Measurements from ENCODE around the gene NCDN. TPM values are rescaled to one million over a fixed set of nuclear protein-coding genes. Genes with fewer than 3 reads are reported as not detected.

The NCDN gene, protein sequence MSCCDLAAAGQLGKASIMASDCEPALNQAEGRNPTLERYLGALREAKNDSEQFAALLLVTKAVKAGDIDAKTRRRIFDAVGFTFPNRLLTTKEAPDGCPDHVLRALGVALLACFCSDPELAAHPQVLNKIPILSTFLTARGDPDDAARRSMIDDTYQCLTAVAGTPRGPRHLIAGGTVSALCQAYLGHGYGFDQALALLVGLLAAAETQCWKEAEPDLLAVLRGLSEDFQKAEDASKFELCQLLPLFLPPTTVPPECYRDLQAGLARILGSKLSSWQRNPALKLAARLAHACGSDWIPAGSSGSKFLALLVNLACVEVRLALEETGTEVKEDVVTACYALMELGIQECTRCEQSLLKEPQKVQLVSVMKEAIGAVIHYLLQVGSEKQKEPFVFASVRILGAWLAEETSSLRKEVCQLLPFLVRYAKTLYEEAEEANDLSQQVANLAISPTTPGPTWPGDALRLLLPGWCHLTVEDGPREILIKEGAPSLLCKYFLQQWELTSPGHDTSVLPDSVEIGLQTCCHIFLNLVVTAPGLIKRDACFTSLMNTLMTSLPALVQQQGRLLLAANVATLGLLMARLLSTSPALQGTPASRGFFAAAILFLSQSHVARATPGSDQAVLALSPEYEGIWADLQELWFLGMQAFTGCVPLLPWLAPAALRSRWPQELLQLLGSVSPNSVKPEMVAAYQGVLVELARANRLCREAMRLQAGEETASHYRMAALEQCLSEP
- total RNA-seq (10 to 100 TPM; 29.7 to 32.2 TPM), polyA plus RNA-seq (10 to 100 TPM; 13.4 to 18.4 TPM)

DNA sequence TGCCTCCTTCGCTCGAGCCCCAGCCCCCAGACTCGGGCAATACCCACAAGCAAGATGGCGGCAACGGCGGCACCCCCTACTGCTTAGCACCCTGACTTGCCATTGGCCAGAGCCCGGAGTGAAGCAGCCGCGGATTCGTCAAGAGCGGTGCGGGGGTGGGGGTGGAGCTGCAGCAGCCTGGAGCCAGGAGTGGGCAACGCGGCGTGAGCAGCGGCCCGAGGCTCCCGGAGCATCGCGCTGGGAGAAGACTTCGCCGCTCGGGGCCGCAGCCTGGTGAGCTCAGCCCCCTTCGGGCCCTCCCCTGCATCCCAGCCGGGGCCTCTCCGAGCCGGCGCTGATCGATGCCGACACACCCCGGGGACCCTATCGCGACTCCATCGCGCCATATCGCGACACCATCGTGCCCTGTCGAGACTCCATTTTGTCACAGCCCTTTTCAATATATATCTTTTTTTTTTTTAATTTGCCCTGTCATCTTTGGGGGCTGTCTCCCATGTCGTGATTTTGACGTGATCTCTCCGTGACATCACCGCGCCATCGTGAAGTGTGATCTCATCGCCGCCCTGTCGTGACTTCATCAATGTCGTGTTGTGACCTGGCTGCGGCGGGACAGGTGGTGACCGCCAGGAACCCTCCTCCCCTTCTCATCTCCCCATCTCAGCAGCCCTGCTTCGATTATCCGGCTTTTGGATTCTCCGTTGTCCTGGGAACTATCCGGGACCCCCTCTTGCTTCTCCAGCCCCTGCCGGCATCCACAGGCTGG is at the start of gene NCDN:
Gene NCDN, plus strand, starts transcription at position 189 of the 763 bp plus-strand sequence. Its CDS starts 392 bp downstream, at position 581.
- intact Hi-C loops (cut with micrococcal nuclease) = loop anchor here (2.0 to 5.0 kb wide), 3 partner anchors 19 to 365 kb away; partner anchors contain the start of gene SFPQ
- ChIA-PET CTCF (ENCODE audit: partially characterized antibody) (interaction anchor here (0.7 to 5.3 kb wide), 8 partner anchors 9 to 107 kb away, joined by 3 to 69 read pairs (median 10); no protein-coding TSS in a partner anchor), POLR2A (ENCODE audit: partially characterized antibody) (interaction anchor here (0.7 to 2.6 kb wide), 22 partner anchors 9 to 698 kb away, joined by 3 to 39 read pairs (median 6); partner anchors contain the start of genes AGO3, CLSPN, SMIM12 and TFAP2E)
- Histone ChIP-seq H3K27me3 (ENCODE audit: insufficient read depth, low read length) (no peaks in the 10 kb centered on the region), H3K27ac (ENCODE audit: low read depth, low read length) (peak within 1 kb of the TSS; percentile 70), H3K9me3 (ENCODE audit: control insufficient read depth in 1 of 2, low read length in 2 of 2) (no peaks in the 10 kb centered on the region), H3K4me3 (ENCODE audit: low read length in 2 of 2) (peak within 1 kb of the TSS; percentile 92 to 100), H3K36me3 (ENCODE audit: insufficient read depth, low read length) (peaks cover 11% of the 10 kb centered on the region), H3K4me1 (ENCODE audit: insufficient read depth, low read length) (peaks cover 52% of the 10 kb centered on the region)
- Mint-ChIP-seq H3K9me3 (no peaks in the 10 kb centered on the region), H3K36me3 (peaks cover 6 to 51% of the 10 kb centered on the region in 2 donors), H3K27me3 (no peaks in the 10 kb centered on the region), H3K4me1 (peaks cover 37 to 78% (median 46%) of the 10 kb centered on the region in 4 donors), H3K27ac (peak within 1 kb of the TSS; percentile 95 to 100 (median 96)), H3K4me3 (peak within 1 kb of the TSS; percentile 94 to 99 (median 97))
- DNase-seq = peak; percentile 93 to 97 (median 95)

DNA sequence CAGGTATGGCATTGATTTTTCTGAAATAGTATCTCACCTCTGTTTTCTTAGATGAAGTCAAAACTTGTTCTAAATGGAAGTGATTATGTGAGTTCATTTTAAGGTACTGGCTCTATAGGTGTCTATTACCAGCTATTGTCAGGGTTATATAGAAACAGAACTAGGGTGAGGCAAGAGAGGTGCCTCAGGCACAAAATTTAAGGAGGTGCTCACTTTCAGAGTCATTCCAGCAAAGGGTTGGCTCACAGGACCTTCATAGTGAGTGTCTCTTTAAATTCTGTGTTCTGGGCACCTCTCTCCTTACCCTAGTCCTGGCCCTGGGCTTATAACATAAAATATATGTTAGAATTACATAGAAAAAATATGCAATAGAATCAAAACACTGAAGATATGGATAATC is 49.7 kb upstream of the NCDN start:
- no peaks in the 10 kb centered on the region for H3K36me3 ChIP-seq (ENCODE audit: insufficient read depth, low read length)
- no peak for DNase-seq
- Mint-ChIP-seq H3K4me3 (peak overlapping the region in 6 of 8 donors; percentile 4 to 71 (median 40)), H3K4me1 (peaks cover 57 to 82% (median 64%) of the 10 kb centered on the region in 4 donors), H3K27me3 (no peaks in the 10 kb centered on the region), H3K36me3 (peaks cover 4 to 5% of the 10 kb centered on the region in 2 donors), H3K9me3 (peaks cover 0 to 2% (median 0%) of the 10 kb centered on the region in 8 donors), H3K27ac (peak overlapping the region; percentile 86 to 98 (median 96))
- H3K27me3 ChIP-seq (ENCODE audit: insufficient read depth, low read length) = no peaks in the 10 kb centered on the region
- ChIA-PET CTCF (ENCODE audit: partially characterized antibody) (interaction anchor here (0.6 to 5.9 kb wide), 5 partner anchors 22 to 57 kb away, joined by 3 to 34 read pairs (median 3); no protein-coding TSS in a partner anchor), POLR2A (ENCODE audit: partially characterized antibody) (interaction anchor here (0.5 to 4.1 kb wide), 5 partner anchors 13 to 56 kb away, joined by 3 to 51 read pairs (median 6); no protein-coding TSS in a partner anchor)
- H3K4me3 ChIP-seq (ENCODE audit: low read length in 2 of 2) = no peak overlapping the region
- H3K9me3 ChIP-seq (ENCODE audit: control insufficient read depth in 1 of 2, low read length in 2 of 2) = no peaks in the 10 kb centered on the region
- H3K4me1 ChIP-seq (ENCODE audit: insufficient read depth, low read length) = peaks cover 65% of the 10 kb centered on the region
- intact Hi-C loops (cut with micrococcal nuclease) = loop anchor here (5.0 kb wide), 1 partner anchor 49 kb away; the partner anchor contains the start of genes KIAA0319L and NCDN
- peak overlapping the region; percentile 59 for H3K27ac ChIP-seq (ENCODE audit: low read depth, low read length)

DNA sequence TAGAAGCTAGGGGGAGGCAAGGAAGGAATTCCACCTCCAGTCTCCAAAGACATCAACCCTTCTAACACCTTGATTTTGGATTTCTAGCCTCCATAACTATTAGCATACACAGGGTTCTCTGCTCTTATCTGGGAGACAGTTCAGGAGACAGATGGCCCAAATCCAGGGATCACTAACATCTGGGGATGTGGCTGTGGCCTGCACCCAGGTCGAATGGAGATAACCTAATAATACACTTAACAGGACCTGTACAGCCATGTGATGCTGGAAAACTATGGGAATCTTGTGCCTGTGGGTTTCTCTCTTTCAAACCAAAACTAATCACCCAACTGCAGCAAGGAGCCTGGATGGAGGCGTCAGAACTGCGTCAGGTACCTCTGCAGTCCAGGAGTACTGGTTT is 48.0 kb upstream of the NCDN start:
- H3K36me3 Mint-ChIP-seq = peaks cover 4 to 11% of the 10 kb centered on the region in 2 donors
- Histone ChIP-seq H3K4me3 (ENCODE audit: low read length in 2 of 2) (no peak overlapping the region), H3K27ac (ENCODE audit: low read depth, low read length) (no peak overlapping the region), H3K36me3 (ENCODE audit: insufficient read depth, low read length) (no peaks in the 10 kb centered on the region), H3K4me1 (ENCODE audit: insufficient read depth, low read length) (peaks cover 57% of the 10 kb centered on the region), H3K27me3 (ENCODE audit: insufficient read depth, low read length) (no peaks in the 10 kb centered on the region), H3K9me3 (ENCODE audit: control insufficient read depth in 1 of 2, low read length in 2 of 2) (no peaks in the 10 kb centered on the region)
- no peak for DNase-seq
- intact Hi-C loops (cut with micrococcal nuclease) = loop anchor here (5.0 kb wide), 1 partner anchor 48 kb away; the partner anchor contains the start of genes KIAA0319L and NCDN
- H3K9me3 Mint-ChIP-seq = peaks cover 0 to 4% (median under 1%) of the 10 kb centered on the region in 8 donors
- H3K27me3 Mint-ChIP-seq = no peaks in the 10 kb centered on the region
- peaks cover 54 to 75% (median 62%) of the 10 kb centered on the region in 4 donors for H3K4me1 Mint-ChIP-seq
- peak overlapping the region in 1 of 8 donors; percentile 0 for H3K4me3 Mint-ChIP-seq
- POLR2A ChIA-PET (ENCODE audit: partially characterized antibody) = interaction anchor here (1.0 to 2.1 kb wide), 3 partner anchors 29 to 47 kb away, joined by 3 to 12 read pairs (median 6); partner anchors contain the start of gene KIAA0319L
- H3K27ac Mint-ChIP-seq = peak overlapping the region in 6 of 7 donors; percentile 0 to 97 (median 84)
- CTCF ChIA-PET (ENCODE audit: partially characterized antibody) = interaction anchor here (1.1 to 5.9 kb wide), 3 partner anchors 27 to 58 kb away, joined by 3 to 34 read pairs (median 4); no protein-coding TSS in a partner anchor

DNA sequence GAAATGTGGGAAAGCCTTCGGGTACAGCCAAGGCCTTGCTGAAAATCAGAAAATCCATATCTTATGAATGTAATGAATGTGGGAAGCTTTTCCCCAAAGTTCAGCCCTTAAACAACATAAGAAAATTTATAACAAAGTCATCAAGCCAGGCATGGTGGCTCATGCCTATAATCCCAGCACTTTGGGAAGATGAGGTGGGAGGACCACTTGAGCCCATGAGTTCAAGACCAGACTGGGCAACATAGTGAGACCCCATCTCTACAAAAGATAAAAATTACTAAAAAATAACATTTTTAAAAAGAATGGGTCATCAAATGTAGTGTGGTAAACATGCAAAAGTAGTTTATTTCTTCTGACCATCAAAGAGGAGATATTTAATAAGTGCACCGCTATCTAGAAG is 46.3 kb upstream of the NCDN start:
- peaks cover 14 to 23% of the 10 kb centered on the region in 2 donors for H3K36me3 Mint-ChIP-seq
- ChIA-PET CTCF (ENCODE audit: partially characterized antibody) (interaction anchor here (0.6 to 5.9 kb wide), 4 partner anchors 22 to 60 kb away, joined by 3 to 34 read pairs (median 4); no protein-coding TSS in a partner anchor), POLR2A (ENCODE audit: partially characterized antibody) (interaction anchor here (0.5 to 1.0 kb wide), 3 partner anchors 9 to 60 kb away, joined by 3 to 4 read pairs (median 4); no protein-coding TSS in a partner anchor)
- Histone ChIP-seq H3K27ac (ENCODE audit: low read depth, low read length) (no peak overlapping the region), H3K36me3 (ENCODE audit: insufficient read depth, low read length) (no peaks in the 10 kb centered on the region), H3K4me1 (ENCODE audit: insufficient read depth, low read length) (peaks cover 40% of the 10 kb centered on the region), H3K9me3 (ENCODE audit: control insufficient read depth in 1 of 2, low read length in 2 of 2) (no peaks in the 10 kb centered on the region), H3K4me3 (ENCODE audit: low read length in 2 of 2) (no peak overlapping the region), H3K27me3 (ENCODE audit: insufficient read depth, low read length) (no peaks in the 10 kb centered on the region)
- intact Hi-C loops (cut with micrococcal nuclease) = no loop called here
- H3K4me1 Mint-ChIP-seq = peaks cover 45 to 69% (median 51%) of the 10 kb centered on the region in 4 donors
- no peaks in the 10 kb centered on the region for H3K27me3 Mint-ChIP-seq
- no peak overlapping the region for H3K27ac Mint-ChIP-seq
- H3K9me3 Mint-ChIP-seq = peaks cover 2 to 18% (median 13%) of the 10 kb centered on the region in 8 donors
- no peak overlapping the region for H3K4me3 Mint-ChIP-seq
- no peak for DNase-seq

DNA sequence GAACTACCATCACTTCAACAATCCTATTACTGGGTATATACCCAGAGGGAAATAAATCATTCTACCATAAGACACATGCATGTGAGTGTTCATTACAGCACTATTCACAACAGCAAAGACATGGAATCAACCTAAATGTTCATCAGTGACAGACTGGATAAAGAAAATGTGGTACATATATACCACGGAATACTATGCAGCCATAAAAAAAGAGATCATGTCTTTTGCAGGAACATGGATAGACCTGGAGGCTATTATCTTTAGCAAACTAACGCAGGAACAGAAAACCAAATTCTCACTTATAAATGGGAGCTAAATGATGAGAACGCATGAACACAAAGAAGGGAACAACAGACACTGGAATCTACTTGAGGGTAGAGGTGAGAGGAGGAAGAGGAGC is 39.4 kb upstream of the NCDN start:
- Histone ChIP-seq H3K27me3 (ENCODE audit: insufficient read depth, low read length) (no peaks in the 10 kb centered on the region), H3K36me3 (ENCODE audit: insufficient read depth, low read length) (no peaks in the 10 kb centered on the region), H3K4me3 (ENCODE audit: low read length in 2 of 2) (no peak overlapping the region), H3K9me3 (ENCODE audit: control insufficient read depth in 1 of 2, low read length in 2 of 2) (no peaks in the 10 kb centered on the region), H3K27ac (ENCODE audit: low read depth, low read length) (no peak overlapping the region), H3K4me1 (ENCODE audit: insufficient read depth, low read length) (peaks cover 7% of the 10 kb centered on the region)
- Mint-ChIP-seq H3K27ac (peak overlapping the region in 2 of 7 donors; percentile 58 to 79), H3K27me3 (no peaks in the 10 kb centered on the region), H3K9me3 (peaks cover 8 to 32% (median 23%) of the 10 kb centered on the region in 8 donors), H3K36me3 (peaks cover 25 to 54% of the 10 kb centered on the region in 2 donors), H3K4me3 (peak overlapping the region in 1 of 8 donors; percentile 42), H3K4me1 (peaks cover 25 to 53% (median 44%) of the 10 kb centered on the region in 4 donors)
- POLR2A ChIA-PET (ENCODE audit: partially characterized antibody) = interaction anchor here (1.2 kb wide), 1 partner anchor 12 kb away, joined by 3 read pairs; no protein-coding TSS in a partner anchor
- no peak for DNase-seq
- intact Hi-C loops (cut with micrococcal nuclease) = no loop called here
- CTCF ChIA-PET (ENCODE audit: partially characterized antibody) = interaction anchor here (4.2 kb wide), 2 partner anchors 16 to 67 kb away, joined by 14 to 17 read pairs; no protein-coding TSS in a partner anchor

DNA sequence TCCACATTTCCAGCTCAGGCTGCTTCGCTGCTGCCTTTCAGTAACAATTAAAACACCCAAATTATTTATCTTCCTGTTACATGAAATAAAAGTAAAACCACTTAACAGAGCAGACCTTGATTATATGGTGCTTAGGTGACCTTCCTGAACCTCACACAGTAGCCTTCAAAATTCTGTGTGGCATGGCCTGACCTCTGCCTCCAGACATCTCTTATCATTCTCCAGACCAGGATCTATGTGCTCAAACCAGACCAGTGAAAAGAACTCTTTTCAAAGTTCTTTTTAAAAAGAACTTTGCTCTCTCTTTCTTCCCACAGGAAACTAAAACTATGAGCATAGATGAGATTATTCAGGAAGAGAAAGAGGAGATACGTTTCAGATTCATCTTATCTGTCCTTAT is 38.2 kb upstream of the NCDN start:
- H3K4me3 ChIP-seq (ENCODE audit: low read length in 2 of 2) = no peak overlapping the region
- peaks cover 8 to 30% (median 24%) of the 10 kb centered on the region in 8 donors for H3K9me3 Mint-ChIP-seq
- no peaks in the 10 kb centered on the region for H3K9me3 ChIP-seq (ENCODE audit: control insufficient read depth in 1 of 2, low read length in 2 of 2)
- H3K27ac Mint-ChIP-seq = peak overlapping the region; percentile 12 to 86 (median 74)
- peaks cover 31 to 54% of the 10 kb centered on the region in 2 donors for H3K36me3 Mint-ChIP-seq
- ChIA-PET CTCF (ENCODE audit: partially characterized antibody) (interaction anchor here (4.2 kb wide), 1 partner anchor 15 kb away, joined by 14 read pairs; no protein-coding TSS in a partner anchor), POLR2A (ENCODE audit: partially characterized antibody) (no interaction called here)
- intact Hi-C loops (cut with micrococcal nuclease) = no loop called here
- peak overlapping the region in 1 of 8 donors; percentile 26 for H3K4me3 Mint-ChIP-seq
- H3K4me1 ChIP-seq (ENCODE audit: insufficient read depth, low read length) = peaks cover 7% of the 10 kb centered on the region
- DNase-seq = no peak
- no peak overlapping the region for H3K27ac ChIP-seq (ENCODE audit: low read depth, low read length)
- no peaks in the 10 kb centered on the region for H3K36me3 ChIP-seq (ENCODE audit: insufficient read depth, low read length)
- H3K27me3 ChIP-seq (ENCODE audit: insufficient read depth, low read length) = no peaks in the 10 kb centered on the region
- no peaks in the 10 kb centered on the region for H3K27me3 Mint-ChIP-seq
- peaks cover 24 to 52% (median 45%) of the 10 kb centered on the region in 4 donors for H3K4me1 Mint-ChIP-seq

All from CD4-positive, alpha-beta memory T cell (primary cell).